HG03442 (cell line): ENCODE results near the gene OBSCN.

Source experiments
- ATAC-seq: cut with Tn5 transposase; IDR thresholded peaks from one replicate; pipeline ENCODE4 v1.9.1; 2021; ENCODE audit warnings: mild to moderate bottlenecking, moderate library complexity; ENCODE audit not compliant: unreplicated experiment

The OBSCN gene

GRCh38 chr1:228364068-228364705 is 156.3 kb downstream of the OBSCN start:
- ATAC-seq: no peak

GRCh38 chr1:228364706-228365213 is 156.9 kb downstream of the OBSCN start:
- no peak for ATAC-seq

DNA sequence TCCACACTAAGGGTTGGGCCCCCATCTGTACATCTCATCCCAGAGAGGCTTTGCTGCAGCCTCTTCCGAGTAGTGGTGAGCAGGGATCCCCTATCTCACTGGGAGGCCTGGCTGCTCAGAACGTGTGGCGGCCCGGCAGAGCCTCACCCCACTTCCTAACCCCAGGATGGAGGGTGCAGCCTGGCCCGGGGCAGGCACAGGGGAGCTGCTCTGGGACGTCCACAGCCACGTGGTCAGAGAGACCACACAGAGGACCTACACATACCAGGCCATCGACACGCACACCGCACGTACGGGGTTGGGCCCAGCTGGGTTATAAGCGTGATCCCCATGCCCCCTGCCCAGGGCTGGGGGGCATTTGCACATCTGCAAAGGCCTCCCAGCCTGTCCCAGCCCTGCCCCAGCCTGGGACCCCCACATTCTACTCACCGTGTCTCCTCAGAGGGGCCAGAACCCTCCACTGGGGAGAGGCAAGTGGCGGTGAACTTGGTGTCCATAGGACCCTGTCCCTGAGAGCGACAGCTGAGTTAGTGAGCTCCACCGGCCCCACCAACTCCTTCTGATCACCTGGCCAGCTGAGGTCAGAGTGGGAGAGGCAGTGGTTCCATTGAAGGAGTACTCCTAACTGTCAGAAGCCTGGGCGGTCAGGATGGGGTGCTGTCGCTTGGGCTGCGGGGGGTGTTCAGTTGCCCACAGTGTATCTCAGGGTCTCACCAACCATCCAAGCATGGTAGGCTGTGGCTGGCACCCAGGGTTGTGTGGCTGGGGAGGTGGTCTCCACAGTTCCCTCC is 157.6 kb downstream of the OBSCN start:
- no peak for ATAC-seq

DNA sequence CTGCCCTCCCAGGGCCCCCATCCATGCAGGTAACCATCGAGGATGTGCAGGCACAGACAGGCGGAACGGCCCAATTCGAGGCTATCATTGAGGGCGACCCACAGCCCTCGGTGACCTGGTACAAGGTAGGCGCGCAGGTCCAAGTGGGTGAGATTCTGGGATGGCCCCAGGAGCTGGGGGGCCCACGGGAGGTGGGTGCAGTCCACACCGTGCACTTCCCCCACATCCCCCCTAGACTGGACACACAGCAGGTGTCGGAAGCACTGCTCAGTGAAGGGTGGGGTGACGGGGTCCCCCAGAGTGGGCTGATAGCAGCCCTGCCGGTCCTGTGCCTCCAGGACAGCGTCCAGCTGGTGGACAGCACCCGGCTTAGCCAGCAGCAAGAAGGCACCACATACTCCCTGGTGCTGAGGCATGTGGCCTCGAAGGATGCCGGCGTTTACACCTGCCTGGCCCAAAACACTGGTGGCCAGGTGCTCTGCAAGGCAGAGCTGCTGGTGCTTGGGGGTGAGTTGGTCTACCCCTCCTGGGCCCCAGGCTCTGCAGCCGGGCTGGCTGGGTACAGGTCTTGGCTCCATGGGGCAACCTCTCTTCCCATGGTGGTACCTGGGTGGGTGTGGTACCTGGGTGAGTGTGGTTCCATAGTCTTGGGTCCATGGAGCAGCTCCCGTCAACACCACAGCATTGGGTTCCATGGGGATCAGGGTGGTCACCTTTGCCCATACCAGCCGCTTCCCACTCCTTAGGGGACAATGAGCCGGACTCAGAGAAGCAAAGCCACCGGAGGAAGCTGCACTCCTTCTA is 158.4 kb downstream of the OBSCN start:
- no peak for ATAC-seq

- no peak for ATAC-seq
Observed at GRCh38 chr1:228366866-228367741, 159.3 kb downstream of the OBSCN start.

DNA sequence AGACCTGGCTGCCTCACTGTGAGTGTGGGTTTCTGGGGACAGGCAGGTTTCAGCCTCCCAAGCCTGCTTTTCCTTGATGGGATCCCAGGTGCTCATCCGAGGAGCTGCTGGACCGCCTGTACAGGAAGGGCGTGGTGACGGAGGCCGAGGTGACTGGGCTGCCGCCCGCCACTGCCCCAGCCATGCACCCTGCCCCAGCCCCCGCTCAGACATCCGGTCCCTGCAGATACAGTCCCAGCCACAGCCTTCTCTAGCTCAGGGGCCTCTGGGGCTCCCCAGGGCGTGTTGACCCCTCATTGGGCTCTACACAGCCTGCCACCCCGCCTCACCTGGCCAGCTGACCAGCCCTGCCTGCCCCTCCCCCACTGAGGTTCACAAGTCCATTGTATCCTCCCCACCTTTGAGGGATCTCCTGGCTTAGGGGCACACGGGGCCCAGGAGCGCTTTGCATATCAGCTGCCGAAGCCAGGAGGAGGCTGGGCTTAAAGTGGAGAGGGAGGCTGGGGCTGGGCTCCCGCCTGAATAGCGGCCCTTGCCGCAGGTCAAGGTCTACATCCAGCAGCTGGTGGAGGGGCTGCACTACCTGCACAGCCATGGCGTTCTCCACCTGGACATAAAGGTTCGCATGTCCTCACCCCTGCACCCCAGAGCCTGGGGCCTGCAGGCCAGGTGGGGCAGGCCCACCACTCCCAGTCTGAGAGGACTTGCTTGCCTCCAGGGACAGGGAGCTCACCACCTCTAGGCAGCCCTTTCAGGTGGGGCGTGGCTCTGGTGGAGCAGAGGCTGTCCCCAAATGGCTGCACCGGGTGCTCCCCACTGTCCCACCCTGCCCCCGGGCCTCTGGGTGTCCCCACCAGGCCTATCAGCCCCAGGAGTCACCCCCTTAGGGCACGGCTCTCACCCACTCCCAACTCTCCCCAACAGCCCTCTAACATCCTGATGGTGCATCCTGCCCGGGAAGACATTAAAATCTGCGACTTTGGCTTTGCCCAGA is 160.3 kb downstream of the OBSCN start:
- no peak for ATAC-seq

- no peak for ATAC-seq
Observed at GRCh38 chr1:228368801-228369607, 161.2 kb downstream of the OBSCN start.

DNA sequence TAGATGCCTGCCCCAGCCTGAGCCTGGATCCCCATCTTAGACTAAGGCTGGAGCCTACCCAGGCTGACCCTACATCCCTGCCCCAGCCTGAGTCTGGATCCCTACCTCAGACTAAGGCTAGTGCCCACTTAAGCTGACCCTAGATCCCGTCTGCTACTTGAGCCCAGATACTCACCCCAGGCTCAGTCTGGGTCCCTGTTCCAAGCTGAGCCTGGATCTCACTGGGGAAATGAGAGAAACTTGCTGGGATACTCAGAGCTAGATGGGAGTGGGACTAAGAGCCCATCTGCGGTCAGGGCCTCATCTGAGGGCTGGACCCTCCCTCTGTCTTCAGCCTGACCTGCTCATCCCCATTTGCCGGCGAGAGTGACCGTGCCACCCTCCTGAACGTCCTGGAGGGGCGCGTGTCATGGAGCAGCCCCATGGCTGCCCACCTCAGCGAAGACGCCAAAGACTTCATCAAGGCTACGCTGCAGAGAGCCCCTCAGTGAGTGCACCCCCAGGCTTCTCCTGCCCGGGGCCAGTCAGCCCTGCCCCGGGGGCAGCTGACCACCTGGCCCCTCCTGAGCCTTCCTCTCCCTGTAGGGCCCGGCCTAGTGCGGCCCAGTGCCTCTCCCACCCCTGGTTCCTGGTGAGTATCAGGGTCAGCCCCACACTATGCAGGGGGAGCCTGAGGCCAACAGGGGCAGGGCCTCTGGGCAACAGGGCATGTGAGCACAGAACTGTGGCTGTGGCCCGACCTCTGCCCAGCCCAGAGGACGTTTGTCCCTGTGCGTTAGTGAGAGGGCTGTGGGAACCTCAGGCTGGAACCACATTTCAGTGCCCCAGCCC is 162.0 kb downstream of the OBSCN start:
- no peak for ATAC-seq

- ATAC-seq: no peak
Observed at GRCh38 chr1:228370439-228370940, 162.6 kb downstream of the OBSCN start.

DNA sequence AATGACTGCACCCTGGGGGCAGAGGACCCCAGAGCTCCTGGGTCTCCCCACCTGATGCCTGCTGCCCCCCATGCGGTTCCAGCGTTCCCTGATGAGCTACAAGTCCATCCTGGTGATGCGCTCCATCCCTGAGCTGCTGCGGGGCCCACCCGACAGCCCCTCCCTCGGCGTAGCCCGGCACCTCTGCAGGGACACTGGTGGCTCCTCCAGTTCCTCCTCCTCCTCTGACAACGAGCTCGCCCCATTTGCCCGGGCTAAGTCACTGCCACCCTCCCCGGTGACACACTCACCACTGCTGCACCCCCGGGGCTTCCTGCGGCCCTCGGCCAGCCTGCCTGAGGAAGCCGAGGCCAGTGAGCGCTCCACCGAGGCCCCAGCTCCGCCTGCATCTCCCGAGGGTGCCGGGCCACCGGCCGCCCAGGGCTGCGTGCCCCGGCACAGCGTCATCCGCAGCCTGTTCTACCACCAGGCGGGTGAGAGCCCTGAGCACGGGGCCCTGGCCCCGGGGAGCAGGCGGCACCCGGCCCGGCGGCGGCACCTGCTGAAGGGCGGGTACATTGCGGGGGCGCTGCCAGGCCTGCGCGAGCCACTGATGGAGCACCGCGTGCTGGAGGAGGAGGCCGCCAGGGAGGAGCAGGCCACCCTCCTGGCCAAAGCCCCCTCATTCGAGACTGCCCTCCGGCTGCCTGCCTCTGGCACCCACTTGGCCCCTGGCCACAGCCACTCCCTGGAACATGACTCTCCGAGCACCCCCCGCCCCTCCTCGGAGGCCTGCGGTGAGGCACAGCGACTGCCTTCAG is 163.3 kb downstream of the OBSCN start:
- ATAC-seq: no peak

GRCh38 chr1:228371741-228372182 is 163.9 kb downstream of the OBSCN start:
- no peak for ATAC-seq

- no peak for ATAC-seq
Observed at GRCh38 chr1:228372183-228373003, 164.5 kb downstream of the OBSCN start.

DNA sequence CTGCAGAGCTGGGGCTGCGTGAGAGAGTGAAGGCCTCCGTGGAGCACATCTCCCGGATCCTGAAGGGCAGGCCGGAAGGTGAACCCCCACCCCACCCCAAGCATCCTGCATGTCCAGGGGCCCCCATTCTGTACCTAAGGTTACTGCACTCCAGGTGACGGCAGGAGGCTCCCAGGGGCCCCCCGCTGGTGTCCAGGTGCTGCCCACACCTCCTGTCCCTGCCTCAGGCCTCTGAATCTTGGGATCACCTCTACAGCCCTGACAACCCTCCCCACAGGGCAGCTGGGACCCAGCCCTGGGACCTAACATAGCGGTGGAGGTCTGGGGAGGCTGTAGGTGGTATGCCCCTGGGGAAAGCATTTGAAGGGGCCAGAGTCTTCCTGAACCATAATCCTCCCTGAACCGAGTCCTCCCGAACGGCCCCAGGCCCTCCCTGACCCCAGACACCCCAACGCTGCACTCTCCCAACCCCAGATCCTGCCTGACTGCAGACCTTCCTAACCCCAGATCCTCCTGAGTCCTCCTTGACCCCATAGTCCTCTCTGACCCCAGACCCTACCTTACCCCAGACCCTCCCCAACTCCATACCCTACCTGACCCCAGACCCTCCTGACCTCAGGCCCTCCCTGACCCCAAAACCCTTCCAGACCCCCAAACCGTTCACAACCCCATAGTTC is 165.3 kb downstream of the OBSCN start:
- ATAC-seq: no peak

- no peak for ATAC-seq
Observed at GRCh38 chr1:228373681-228374571, 166.1 kb downstream of the OBSCN start.
